HepG2 (cell line): Measurements from ENCODE around the gene HLF. TPM values are rescaled to one million over a fixed set of nuclear protein-coding genes. Genes with fewer than 3 reads are reported as not detected.

Source experiments
- ETS1 ChIP-seq: sonication (generic); formaldehyde crosslinking; IDR thresholded peaks from 2 replicates; pipeline ENCODE4 v1.4.0; 2020; ENCODE audit warnings: missing genetic modification reagents
- ZNF18 ChIP-seq: sonication (generic); formaldehyde crosslinking; IDR thresholded peaks from 2 replicates; pipeline ENCODE4 v1.8.0; 2022; ENCODE audit warnings: mild to moderate bottlenecking, missing genetic modification reagents; ENCODE audit not compliant: insufficient replicate concordance
- ZNF20 ChIP-seq: sonication (generic); formaldehyde crosslinking; IDR thresholded peaks from 2 replicates; pipeline ENCODE4 v1.4.0; 2020; ENCODE audit warnings: mild to moderate bottlenecking, moderate library complexity, missing genetic modification reagents
- ZNF572 ChIP-seq: sonication (generic); formaldehyde crosslinking; IDR thresholded peaks from 2 replicates; pipeline ENCODE4 v1.5.1; 2020; ENCODE audit warnings: mild to moderate bottlenecking, missing genetic modification reagents
- ZNF580 ChIP-seq: IDR thresholded peaks from 2 replicates; pipeline ENCODE4 v1.6.1; 2016; ENCODE audit warnings: low read depth, borderline replicate concordance
- polyA plus RNA-seq, 8 experiments: library from polyadenylated mRNA; depleted of rRNA in 3 of 8; stranded (reverse) in 7 of 8; unstranded in 1 of 8; fragments of >200 nt; fragmentation: Illumina TruSeq in 4 of 8; extraction: Trizol in 4 of 8; gene quantifications; 2 replicates each; pipeline versions ENCODE4 v1.2.1 to v1.2.3, GENCODE V29; 2011 to 2016; ENCODE audit warnings: low read depth in 4 of 8, missing spikeins in 1 of 8, mixed read lengths in 1 of 8; ENCODE audit not compliant: insufficient read depth in 1 of 8
- total RNA-seq, 5 experiments: library from RNA; depleted of rRNA; stranded (reverse); fragments of >200 nt; fragmentation: Illumina TruSeq; extraction: Trizol; gene quantifications; 2 replicates each; pipeline ENCODE4 v1.2.3, GENCODE V29; 2016; ENCODE audit warnings: low read depth in 1 of 5
- TF ChIP-seq, protein P1 (sequence below): sonication (generic); formaldehyde crosslinking; IDR thresholded peaks from 2 replicates; pipeline ENCODE4 v1.4.0; 2020; ENCODE audit warnings: mild to moderate bottlenecking, missing genetic modification reagents
- TF ChIP-seq, protein P2 (sequence below): sonication (generic); formaldehyde crosslinking; IDR thresholded peaks from 2 replicates; pipeline ENCODE4 v1.4.0; 2020; ENCODE audit warnings: mild to moderate bottlenecking, missing genetic modification reagents
- TF ChIP-seq, protein P3 (sequence below), 2 experiments: sonication (generic) in 1 of 2; formaldehyde crosslinking in 1 of 2; IDR thresholded peaks; 2 replicates each; pipeline versions ENCODE4 v1.6.1 to v1.9.0; 2014 to 2022; ENCODE audit warnings: antibody characterized with exemption in 1 of 2, borderline replicate concordance in 1 of 2, inconsistent platforms in 1 of 2, low read depth in 1 of 2, missing genetic modification reagents in 1 of 2

HLF gene
- total and polyA plus RNA-seq, 2 of the 13 experiments (the other 11 are each of a cell fraction or from before 2014, with no cell fraction given), result 202 to 346 TPM

DNA sequence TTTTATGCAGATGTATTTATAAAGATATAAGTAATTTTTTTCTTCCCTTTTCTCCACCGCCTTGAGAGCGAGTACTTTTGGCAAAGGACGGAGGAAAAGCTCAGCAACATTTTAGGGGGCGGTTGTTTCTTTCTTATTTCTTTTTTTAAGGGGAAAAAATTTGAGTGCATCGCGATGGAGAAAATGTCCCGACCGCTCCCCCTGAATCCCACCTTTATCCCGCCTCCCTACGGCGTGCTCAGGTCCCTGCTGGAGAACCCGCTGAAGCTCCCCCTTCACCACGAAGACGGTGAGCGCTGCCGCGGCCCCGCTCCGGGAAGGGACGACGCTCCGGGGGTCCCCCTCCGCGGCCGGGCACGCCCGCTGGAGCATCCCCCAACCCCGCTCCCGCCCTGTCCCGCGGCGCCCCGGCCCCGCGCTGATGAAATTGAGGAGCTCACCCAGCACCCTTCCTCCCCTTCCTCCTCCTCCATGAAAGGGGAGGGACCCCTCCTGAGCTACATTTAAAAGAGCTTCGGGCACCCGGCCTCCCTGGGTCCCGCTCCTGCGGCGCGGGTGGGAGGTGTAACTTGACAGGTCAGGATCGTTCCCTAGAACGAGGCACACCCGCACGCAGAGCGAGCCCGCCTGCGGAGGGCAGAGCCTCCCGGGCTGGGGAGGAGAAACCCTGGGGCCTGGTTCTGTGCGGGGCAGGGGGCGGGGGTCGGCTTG lies 706 bp downstream of the HLF start (continued):
- TF ChIP-seq, protein P1, sequence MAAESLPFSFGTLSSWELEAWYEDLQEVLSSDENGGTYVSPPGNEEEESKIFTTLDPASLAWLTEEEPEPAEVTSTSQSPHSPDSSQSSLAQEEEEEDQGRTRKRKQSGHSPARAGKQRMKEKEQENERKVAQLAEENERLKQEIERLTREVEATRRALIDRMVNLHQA (CRISPR knock-in tag), result no peak
- TF ChIP-seq, protein P2, sequence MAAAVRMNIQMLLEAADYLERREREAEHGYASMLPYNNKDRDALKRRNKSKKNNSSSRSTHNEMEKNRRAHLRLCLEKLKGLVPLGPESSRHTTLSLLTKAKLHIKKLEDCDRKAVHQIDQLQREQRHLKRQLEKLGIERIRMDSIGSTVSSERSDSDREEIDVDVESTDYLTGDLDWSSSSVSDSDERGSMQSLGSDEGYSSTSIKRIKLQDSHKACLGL (CRISPR knock-in tag), result no peak
- TF ChIP-seq ZNF572 (CRISPR knock-in tag) (no peak), ZNF580 (CRISPR knock-in tag) (no peak), ZNF20 (CRISPR knock-in tag) (no peak), ETS1 (0 out of 2 replicates have a peak, but pooled peaks have one; percentile 85), ZNF18 (CRISPR knock-in tag) (peak; percentile 15)
- TF ChIP-seq, protein P3, sequence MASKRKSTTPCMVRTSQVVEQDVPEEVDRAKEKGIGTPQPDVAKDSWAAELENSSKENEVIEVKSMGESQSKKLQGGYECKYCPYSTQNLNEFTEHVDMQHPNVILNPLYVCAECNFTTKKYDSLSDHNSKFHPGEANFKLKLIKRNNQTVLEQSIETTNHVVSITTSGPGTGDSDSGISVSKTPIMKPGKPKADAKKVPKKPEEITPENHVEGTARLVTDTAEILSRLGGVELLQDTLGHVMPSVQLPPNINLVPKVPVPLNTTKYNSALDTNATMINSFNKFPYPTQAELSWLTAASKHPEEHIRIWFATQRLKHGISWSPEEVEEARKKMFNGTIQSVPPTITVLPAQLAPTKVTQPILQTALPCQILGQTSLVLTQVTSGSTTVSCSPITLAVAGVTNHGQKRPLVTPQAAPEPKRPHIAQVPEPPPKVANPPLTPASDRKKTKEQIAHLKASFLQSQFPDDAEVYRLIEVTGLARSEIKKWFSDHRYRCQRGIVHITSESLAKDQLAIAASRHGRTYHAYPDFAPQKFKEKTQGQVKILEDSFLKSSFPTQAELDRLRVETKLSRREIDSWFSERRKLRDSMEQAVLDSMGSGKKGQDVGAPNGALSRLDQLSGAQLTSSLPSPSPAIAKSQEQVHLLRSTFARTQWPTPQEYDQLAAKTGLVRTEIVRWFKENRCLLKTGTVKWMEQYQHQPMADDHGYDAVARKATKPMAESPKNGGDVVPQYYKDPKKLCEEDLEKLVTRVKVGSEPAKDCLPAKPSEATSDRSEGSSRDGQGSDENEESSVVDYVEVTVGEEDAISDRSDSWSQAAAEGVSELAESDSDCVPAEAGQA (IDR thresholded peaks at IDR 0.05; ENCODE audit: low read depth), result no peak
- TF ChIP-seq, protein P3 (CRISPR knock-in tag; IDR thresholded peaks at IDR 0.05; ENCODE audit: borderline replicate concordance), result peak; percentile 53; the same call in 1 of the 2 replicates
